GM18861 (cell line): ENCODE data around the gene GBP3.
"Not testable (repeated sequence)": the region's sequence is repeated elsewhere in the genome, so short reads cannot be mapped to it uniquely, and the experiment has no call there.

Experiments used
- ATAC-seq: cut with Tn5 transposase; IDR thresholded peaks from one replicate; pipeline ENCODE4 v1.9.1; 2021; ENCODE audit not compliant: unreplicated experiment

Gene GBP3

GRCh38 chr1:89041721-89042120 lies 19.1 kb upstream of the GBP3 start:
- no peak for ATAC-seq

- ATAC-seq, result peak; percentile 99
These were observed 18.5 kb upstream of the GBP3 start for GRCh38 chr1:89041119-89041641.

- no peak for ATAC-seq
These were observed 17.6 kb upstream of the GBP3 start for GRCh38 chr1:89040315-89040626.

- no peak for ATAC-seq
These were observed 14.5 kb upstream of the GBP3 start for GRCh38 chr1:89037186-89037585.

GRCh38 chr1:89035080-89035479 lies 12.4 kb upstream of the GBP3 start:
- ATAC-seq, result no peak

GRCh38 chr1:89034004-89034403 lies 11.3 kb upstream of the GBP3 start:
- not testable (repeated sequence) for ATAC-seq

- ATAC-seq, result not testable (repeated sequence)
These were observed 6.4 kb upstream of the GBP3 start for GRCh38 chr1:89029051-89029450.

GRCh38 chr1:89025928-89026327 lies 3.3 kb upstream of the GBP3 start:
- ATAC-seq, result no peak

- ATAC-seq, result no peak
These were observed 360 bp upstream of the GBP3 start for GRCh38 chr1:89023026-89023425.

- ATAC-seq, result not testable (repeated sequence)
These were observed 4.3 kb downstream of the GBP3 start for GRCh38 chr1:89018318-89018717.

- no peak for ATAC-seq
These were observed 14.2 kb downstream of the GBP3 start for GRCh38 chr1:89008511-89008910.

- no peak for ATAC-seq
These were observed 17.1 kb downstream of the GBP3 start for GRCh38 chr1:89005286-89006151.

- not testable (repeated sequence) for ATAC-seq
These were observed 20.5 kb downstream of the GBP3 start for GRCh38 chr1:89002176-89002575.

- ATAC-seq, result no peak
These were observed 21.2 kb downstream of the GBP3 start for GRCh38 chr1:89001510-89001909.

- peak; percentile 90 for ATAC-seq
These were observed 23.9 kb downstream of the GBP3 start for GRCh38 chr1:88998716-88999115.

GRCh38 chr1:88990426-88990825 lies 32.2 kb downstream of the GBP3 start:
- ATAC-seq, result no peak

- ATAC-seq, result no peak
These were observed 37.0 kb downstream of the GBP3 start for GRCh38 chr1:88985692-88986091.

- no peak for ATAC-seq
These were observed 37.6 kb downstream of the GBP3 start for GRCh38 chr1:88985032-88985431.

- ATAC-seq, result no peak
These were observed 38.1 kb downstream of the GBP3 start for GRCh38 chr1:88984569-88984968.

- no peak for ATAC-seq
These were observed 38.7 kb downstream of the GBP3 start for GRCh38 chr1:88983791-88984559.

- ATAC-seq, result no peak
These were observed 40.6 kb downstream of the GBP3 start for GRCh38 chr1:88982055-88982454.

- not testable (repeated sequence) for ATAC-seq
These were observed 41.2 kb downstream of the GBP3 start for GRCh38 chr1:88981506-88981905.
